Hepatocyte (in vitro differentiated cells): ENCODE data around the gene TTN.

Experiments
- CTCF ChIP-seq: fragments of 200-600 bp; sonication (generic); IDR thresholded peaks from 2 replicates; pipeline ENCODE4 v1.5.1; 2016; ENCODE audit warnings: antibody characterized with exemption, mild to moderate bottlenecking; ENCODE audit not compliant: poor library complexity
- EZH2phosphoT487 ChIP-seq: fragments of 200-600 bp; sonication (generic); IDR thresholded peaks from one replicate; pipeline ENCODE4 v1.6.1; 2018; ENCODE audit warnings: antibody characterized with exemption, mild to moderate bottlenecking, low read depth, moderate library complexity; ENCODE audit not compliant: unreplicated experiment, severe bottlenecking

- TF ChIP-seq EZH2phosphoT487, result no peak
- no peak for TF ChIP-seq CTCF
Measured at GRCh38 chr2:178602901-178603300, 204.3 kb downstream of the TTN start.
